Vagina (tissue), 2 donors: ENCODE data around the gene AJAP1. TPM values are rescaled to one million over a fixed set of nuclear protein-coding genes. Genes with fewer than 3 reads are reported as not detected.

Source experiments
- DNase-seq, 2 donors: peaks; one replicate each; pipeline ENCODE4 v3.0.0-alpha.2; 2017; ENCODE audit errors: extremely low spot score in 2 of 2
- H3K27ac ChIP-seq: fragments of 200-600 bp; sonication (generic); one replicate; pipeline ENCODE4 v1.5.1; 2019
- H3K27me3 ChIP-seq: fragments of 200-600 bp; sonication (generic); one replicate; pipeline ENCODE4 v1.5.1; 2019
- H3K36me3 ChIP-seq, 2 donors: fragments of 200-600 bp; sonication (generic); one replicate each; pipeline ENCODE4 v1.5.1; 2017 to 2019
- H3K4me1 ChIP-seq: fragments of 200-600 bp; sonication (generic); one replicate; pipeline ENCODE4 v1.5.1; 2019
- H3K4me3 ChIP-seq, 2 donors: fragments of 200-600 bp; sonication (generic); 1 replicate in 1 of 2; 2 replicates in 1 of 2; pipeline ENCODE4 v1.5.1; 2016 to 2019
- H3K9me3 ChIP-seq: fragments of 200-600 bp; sonication (generic); one replicate; pipeline ENCODE4 v1.5.1; 2019
- POLR2A ChIP-seq, 2 donors: fragments of 450-650 bp; IDR thresholded peaks; one replicate each; pipeline ENCODE4 v1.6.1; 2017; ENCODE audit warnings: antibody characterized with exemption in 2 of 2, mild to moderate bottlenecking in 2 of 2, moderate library complexity in 2 of 2
- POLR2AphosphoS5 ChIP-seq, 2 donors: sonication (generic); formaldehyde crosslinking; IDR thresholded peaks; one replicate each; pipeline ENCODE4 v1.9.0; 2017; ENCODE audit warnings: antibody characterized with exemption in 2 of 2, mild to moderate bottlenecking in 2 of 2, low read depth in 1 of 2; ENCODE audit not compliant: insufficient read depth in 1 of 2
- intact Hi-C: fragments of 100-400 bp; cut with DNase I; formaldehyde crosslinking; loops from one replicate; pipeline ENCODE4 v1.15.1; 2023
- total RNA-seq: library from RNA; depleted of rRNA; stranded (reverse); fragments of >200 nt; gene quantifications from one replicate; pipeline ENCODE4 v1.2.3, GENCODE V29; 2016
- TF ChIP-seq, protein P1 (sequence below), 3 experiments: fragments of 450-650 bp in 2 of 3; fragments of 200-600 bp in 1 of 3; sonication (generic) in 1 of 3; IDR thresholded peaks; one replicate each; pipeline ENCODE4 v1.5.1; 2017 to 2019; ENCODE audit warnings: antibody characterized with exemption in 3 of 3, mild to moderate bottlenecking in 2 of 3, moderate library complexity in 2 of 3

AJAP1 gene
- total RNA-seq, 1 donor from 2014 or later: 1.7 TPM

- peak in 1 of 2 donors; percentile 52 for DNase-seq
- H3K4me1 ChIP-seq: no peaks in the 10 kb centered on the region
- H3K4me3 ChIP-seq: no peak overlapping the region
- intact Hi-C loops: no loop called here
- no peaks in the 10 kb centered on the region for H3K9me3 ChIP-seq
- H3K27me3 ChIP-seq: no peaks in the 10 kb centered on the region
- no peaks in the 10 kb centered on the region for H3K36me3 ChIP-seq
- H3K27ac ChIP-seq: no peak overlapping the region
- no peak for TF ChIP-seq POLR2A (IDR thresholded peaks at IDR 0.05)
- TF ChIP-seq POLR2AphosphoS5 (IDR thresholded peaks at IDR 0.05; ENCODE audit: insufficient read depth in 1 of 2, low read depth in 1 of 2): no peak
- TF ChIP-seq, protein P1, sequence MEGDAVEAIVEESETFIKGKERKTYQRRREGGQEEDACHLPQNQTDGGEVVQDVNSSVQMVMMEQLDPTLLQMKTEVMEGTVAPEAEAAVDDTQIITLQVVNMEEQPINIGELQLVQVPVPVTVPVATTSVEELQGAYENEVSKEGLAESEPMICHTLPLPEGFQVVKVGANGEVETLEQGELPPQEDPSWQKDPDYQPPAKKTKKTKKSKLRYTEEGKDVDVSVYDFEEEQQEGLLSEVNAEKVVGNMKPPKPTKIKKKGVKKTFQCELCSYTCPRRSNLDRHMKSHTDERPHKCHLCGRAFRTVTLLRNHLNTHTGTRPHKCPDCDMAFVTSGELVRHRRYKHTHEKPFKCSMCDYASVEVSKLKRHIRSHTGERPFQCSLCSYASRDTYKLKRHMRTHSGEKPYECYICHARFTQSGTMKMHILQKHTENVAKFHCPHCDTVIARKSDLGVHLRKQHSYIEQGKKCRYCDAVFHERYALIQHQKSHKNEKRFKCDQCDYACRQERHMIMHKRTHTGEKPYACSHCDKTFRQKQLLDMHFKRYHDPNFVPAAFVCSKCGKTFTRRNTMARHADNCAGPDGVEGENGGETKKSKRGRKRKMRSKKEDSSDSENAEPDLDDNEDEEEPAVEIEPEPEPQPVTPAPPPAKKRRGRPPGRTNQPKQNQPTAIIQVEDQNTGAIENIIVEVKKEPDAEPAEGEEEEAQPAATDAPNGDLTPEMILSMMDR (IDR thresholded peaks at IDR 0.05): no peak
Observed at GRCh38 chr1:4792565-4792964, 138.2 kb downstream of the AJAP1 start.

- DNase-seq: peak in 1 of 2 donors; percentile 42
- H3K27ac ChIP-seq: no peak overlapping the region
- H3K4me1 ChIP-seq: no peaks in the 10 kb centered on the region
- no peaks in the 10 kb centered on the region for H3K27me3 ChIP-seq
- TF ChIP-seq, protein P1 (IDR thresholded peaks at IDR 0.05): no peak
- TF ChIP-seq POLR2AphosphoS5 (IDR thresholded peaks at IDR 0.05; ENCODE audit: insufficient read depth in 1 of 2, low read depth in 1 of 2): no peak
- no peak for TF ChIP-seq POLR2A (IDR thresholded peaks at IDR 0.05)
- H3K9me3 ChIP-seq: no peaks in the 10 kb centered on the region
- no peaks in the 10 kb centered on the region for H3K36me3 ChIP-seq
- no peak overlapping the region for H3K4me3 ChIP-seq
- intact Hi-C loops: no loop called here
Observed at GRCh38 chr1:4794020-4794780, 139.8 kb downstream of the AJAP1 start.

DNA sequence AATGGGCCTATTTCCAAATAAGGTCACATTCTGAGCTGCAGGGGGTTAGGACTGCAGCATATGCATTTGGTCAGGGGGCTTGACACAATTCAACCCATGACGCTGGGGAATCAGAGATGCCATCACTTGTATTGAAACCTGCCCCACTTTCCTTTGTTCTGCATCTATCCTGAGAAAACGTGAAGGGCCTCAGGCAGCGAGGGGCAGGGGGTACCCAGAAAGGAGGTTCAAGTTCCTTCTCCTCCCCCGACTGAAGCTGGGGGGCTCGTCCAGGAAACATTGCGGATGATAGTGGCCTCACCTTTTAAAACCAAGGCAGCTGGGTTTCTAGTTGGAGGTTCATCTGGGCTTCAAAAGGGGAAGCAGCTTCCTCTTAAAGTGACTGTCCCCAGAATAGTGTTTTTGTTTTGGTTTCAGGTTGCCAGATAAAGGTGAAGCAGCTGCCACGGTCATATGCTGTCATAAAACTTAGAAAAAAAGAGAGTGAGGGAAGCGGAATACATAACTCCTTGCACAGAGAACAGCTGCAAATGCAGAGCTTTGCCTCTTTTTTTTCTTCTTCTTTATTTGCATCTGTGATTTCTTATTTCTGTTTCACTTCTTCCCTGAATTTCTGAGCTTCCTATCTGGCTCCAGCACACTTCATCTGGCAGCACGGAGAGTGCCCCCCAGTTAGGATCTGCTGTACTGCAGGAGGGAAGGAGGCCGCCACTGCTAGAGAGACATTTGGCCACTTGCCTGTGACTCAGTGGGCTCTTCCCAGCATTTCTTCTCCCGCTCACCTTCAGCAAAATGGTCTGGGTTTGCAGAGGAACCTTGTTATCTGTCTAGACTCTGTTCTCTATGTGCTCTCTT lies 142.0 kb downstream of the AJAP1 start:
- H3K9me3 ChIP-seq: no peaks in the 10 kb centered on the region
- peak in 1 of 2 donors; percentile 34 for DNase-seq
- no peak overlapping the region for H3K27ac ChIP-seq
- H3K4me3 ChIP-seq: no peak overlapping the region
- intact Hi-C loops: no loop called here
- H3K27me3 ChIP-seq: no peaks in the 10 kb centered on the region
- no peaks in the 10 kb centered on the region for H3K36me3 ChIP-seq
- TF ChIP-seq POLR2AphosphoS5 (IDR thresholded peaks at IDR 0.05; ENCODE audit: insufficient read depth in 1 of 2, low read depth in 1 of 2): no peak
- no peaks in the 10 kb centered on the region for H3K4me1 ChIP-seq

- intact Hi-C loops: no loop called here
- peak in 1 of 2 donors; percentile 64 for DNase-seq
- no peaks in the 10 kb centered on the region for H3K27me3 ChIP-seq
- H3K4me3 ChIP-seq: no peak overlapping the region
- no peaks in the 10 kb centered on the region for H3K36me3 ChIP-seq
- TF ChIP-seq POLR2A (IDR thresholded peaks at IDR 0.05): no peak
- TF ChIP-seq, protein P1 (IDR thresholded peaks at IDR 0.05): no peak
- no peak for TF ChIP-seq POLR2AphosphoS5 (IDR thresholded peaks at IDR 0.05; ENCODE audit: insufficient read depth in 1 of 2, low read depth in 1 of 2)
- no peaks in the 10 kb centered on the region for H3K4me1 ChIP-seq
- no peak overlapping the region for H3K27ac ChIP-seq
- H3K9me3 ChIP-seq: no peaks in the 10 kb centered on the region
Observed at GRCh38 chr1:4797016-4797410, 142.6 kb downstream of the AJAP1 start.

DNA sequence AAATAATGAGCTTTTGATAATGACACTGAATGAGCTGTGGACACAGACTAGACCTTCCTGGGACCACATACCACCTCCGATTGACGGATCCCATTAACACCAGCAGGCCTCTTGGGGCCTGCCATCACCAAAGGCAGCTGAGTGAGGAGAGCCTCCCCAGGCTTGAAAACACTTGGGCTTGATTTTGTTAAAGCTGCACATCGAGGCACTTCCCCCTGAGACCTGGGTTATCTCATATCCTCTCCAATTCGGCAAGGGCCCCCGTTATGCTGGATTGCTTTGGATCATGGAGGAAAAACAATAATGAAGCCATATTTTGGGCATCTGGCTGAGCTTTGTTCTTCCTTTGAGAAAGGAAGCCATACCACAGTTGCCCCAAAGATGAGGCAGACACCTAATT lies 143.0 kb downstream of the AJAP1 start:
- DNase-seq: peak in 1 of 2 donors; percentile 37
- no peaks in the 10 kb centered on the region for H3K4me1 ChIP-seq
- H3K9me3 ChIP-seq: no peaks in the 10 kb centered on the region
- H3K4me3 ChIP-seq: no peak overlapping the region
- TF ChIP-seq POLR2A (IDR thresholded peaks at IDR 0.05): no peak
- no peak for TF ChIP-seq POLR2AphosphoS5 (IDR thresholded peaks at IDR 0.05; ENCODE audit: insufficient read depth in 1 of 2, low read depth in 1 of 2)
- TF ChIP-seq, protein P1 (IDR thresholded peaks at IDR 0.05): no peak
- no peaks in the 10 kb centered on the region for H3K27me3 ChIP-seq
- H3K36me3 ChIP-seq: no peaks in the 10 kb centered on the region
- H3K27ac ChIP-seq: no peak overlapping the region
- intact Hi-C loops: no loop called here
